Dermis blood vessel endothelial cell (primary cell): ENCODE measurements around the gene KBTBD6. TPM values are rescaled to one million over a fixed set of nuclear protein-coding genes. Genes with fewer than 3 reads are reported as not detected.
A peak's percentile ranks its signal among the peaks of the same experiment; 100 is the strongest.
"Not testable (repeated sequence)": the region's sequence is repeated elsewhere in the genome, so short reads cannot be mapped to it uniquely, and the experiment has no call there.

Experiments used
- DNase-seq: peaks from one replicate; pipeline ENCODE4 v3.0.0; 2010
- total RNA-seq: library from RNA; depleted of rRNA; stranded (reverse); fragments of >200 nt; gene quantifications from 2 replicates; pipeline ENCODE4 v1.2.3, GENCODE V29; 2014

KBTBD6 gene, protein sequence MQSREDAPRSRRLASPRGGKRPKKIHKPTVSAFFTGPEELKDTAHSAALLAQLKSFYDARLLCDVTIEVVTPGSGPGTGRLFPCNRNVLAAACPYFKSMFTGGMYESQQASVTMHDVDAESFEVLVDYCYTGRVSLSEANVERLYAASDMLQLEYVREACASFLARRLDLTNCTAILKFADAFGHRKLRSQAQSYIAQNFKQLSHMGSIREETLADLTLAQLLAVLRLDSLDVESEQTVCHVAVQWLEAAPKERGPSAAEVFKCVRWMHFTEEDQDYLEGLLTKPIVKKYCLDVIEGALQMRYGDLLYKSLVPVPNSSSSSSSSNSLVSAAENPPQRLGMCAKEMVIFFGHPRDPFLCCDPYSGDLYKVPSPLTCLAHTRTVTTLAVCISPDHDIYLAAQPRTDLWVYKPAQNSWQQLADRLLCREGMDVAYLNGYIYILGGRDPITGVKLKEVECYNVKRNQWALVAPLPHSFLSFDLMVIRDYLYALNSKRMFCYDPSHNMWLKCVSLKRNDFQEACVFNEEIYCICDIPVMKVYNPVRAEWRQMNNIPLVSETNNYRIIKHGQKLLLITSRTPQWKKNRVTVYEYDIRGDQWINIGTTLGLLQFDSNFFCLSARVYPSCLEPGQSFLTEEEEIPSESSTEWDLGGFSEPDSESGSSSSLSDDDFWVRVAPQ
- total RNA-seq = 10.4 and 10.6 TPM in 2 replicates

DNA sequence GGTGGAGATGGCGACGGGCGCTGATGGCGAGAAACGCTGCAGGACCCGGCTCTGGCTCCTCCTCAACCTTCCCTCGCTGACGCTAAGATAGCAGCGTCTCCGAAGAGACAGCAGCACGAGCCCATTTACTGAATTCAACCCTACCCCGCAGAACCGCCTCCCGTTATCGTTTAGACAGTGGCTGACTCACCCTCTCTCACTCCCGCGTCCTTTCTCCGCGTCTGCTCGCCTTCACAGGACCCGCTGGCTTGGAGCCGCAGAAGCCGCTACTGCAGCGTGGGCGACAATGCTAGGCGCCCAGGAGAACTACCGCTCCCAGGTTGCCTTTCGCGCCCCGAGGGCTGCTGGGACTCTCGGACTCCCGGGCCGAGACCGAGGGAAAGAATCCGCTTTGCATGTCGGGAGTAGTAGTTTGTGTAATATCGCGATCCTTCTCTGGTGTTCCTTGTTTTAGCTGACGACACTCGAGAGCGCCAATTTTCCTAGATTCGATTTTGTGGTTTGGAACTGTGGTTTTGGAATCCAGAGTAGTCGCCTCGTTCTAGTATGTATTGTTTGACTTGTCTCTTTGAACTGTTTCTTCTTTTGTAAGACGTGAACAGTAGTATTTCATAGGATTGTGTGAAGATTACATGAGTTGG is at the start of gene KBTBD6:
Gene KBTBD6 (minus strand): TSS at position 291 of the 641 bp plus-strand sequence. CDS start 291 bp downstream, outside the sequence.
- DNase-seq = peak; percentile 99

DNA sequence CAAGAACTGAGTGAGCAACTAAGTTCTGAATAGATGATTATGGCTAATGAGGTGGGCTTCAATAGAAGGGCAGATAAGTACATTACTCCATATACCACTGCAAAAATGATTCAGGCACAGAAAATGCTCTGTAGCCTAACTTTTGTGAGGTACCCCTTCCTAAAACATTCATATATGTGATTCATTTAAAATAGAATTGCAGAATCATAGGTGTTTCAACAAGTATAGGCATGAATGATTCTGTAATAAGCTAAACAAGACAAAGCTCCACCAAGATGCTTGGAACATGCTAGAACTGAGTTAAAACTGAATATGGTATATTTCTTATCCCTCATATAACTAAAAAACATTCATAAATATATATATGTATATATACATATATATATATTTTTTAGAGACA is 49.6 kb upstream of the KBTBD6 start:
- no peak for DNase-seq

DNA sequence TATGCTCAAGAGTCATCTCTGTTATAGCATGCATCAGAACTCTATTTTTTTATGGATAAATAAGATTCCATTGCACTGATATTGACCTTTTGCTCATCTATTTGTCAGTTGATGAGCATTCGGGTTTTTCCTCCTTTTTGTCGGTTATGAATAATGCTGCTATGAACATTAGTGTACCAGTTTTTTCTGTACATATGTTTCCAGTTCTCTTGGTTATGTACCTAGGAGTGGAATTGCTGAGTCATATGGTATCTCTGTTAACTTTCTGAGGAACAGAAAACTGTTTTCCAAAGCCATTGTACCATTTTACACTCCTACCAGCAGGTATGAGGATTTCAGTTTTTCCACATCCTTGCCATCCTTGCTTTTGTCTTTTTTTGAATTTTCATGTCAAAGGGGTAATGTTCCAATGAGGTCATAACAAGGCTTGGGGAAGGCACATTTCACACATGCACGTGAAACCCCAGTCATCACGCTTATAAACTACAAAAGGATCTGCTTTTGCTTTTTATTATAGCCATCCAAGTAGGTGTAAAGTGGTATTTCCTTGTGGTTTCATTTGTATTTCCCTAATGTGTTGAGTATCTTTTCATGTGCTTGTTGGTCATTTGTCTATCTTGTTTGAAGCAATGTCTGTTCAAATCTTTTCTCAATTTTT is 47.1 kb upstream of the KBTBD6 start:
- DNase-seq = no peak

DNA sequence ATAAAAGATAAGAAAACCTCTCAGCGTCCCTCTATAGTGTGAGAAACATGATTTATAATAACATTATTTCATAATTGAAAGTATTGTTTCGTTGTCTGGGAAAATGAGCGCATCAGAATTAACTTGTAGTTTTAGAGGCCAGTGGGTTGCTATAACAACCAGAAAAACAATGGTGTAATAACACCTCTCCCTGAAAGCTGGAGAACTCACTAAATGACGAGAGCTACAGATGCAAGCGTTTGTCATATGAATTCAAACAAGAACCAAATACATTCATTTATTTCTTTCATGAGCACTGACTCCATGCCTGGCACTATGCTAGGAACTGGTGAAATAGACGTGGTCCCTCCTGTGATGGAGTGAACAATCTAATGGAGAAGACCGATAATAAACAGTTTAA is 45.4 kb upstream of the KBTBD6 start:
- DNase-seq = peak; percentile 25

DNA sequence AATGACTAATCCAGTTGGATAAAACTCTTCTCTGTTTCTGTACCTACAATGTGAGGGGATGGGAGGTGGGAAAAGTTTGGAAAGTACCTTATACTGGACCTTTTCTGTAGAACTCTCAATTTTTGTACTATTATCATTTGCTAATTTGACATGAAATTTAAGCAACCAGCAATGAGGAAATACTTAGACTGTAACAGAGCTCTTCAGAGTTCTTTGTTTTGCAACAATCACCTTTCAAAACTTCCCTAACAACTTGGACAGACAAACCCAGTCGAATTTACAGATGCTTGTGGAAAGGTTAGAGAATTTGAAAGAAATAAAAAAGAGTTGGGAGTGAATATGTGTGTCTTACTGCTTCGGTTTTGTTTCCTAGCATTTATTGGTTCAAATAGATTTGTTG is 45.0 kb upstream of the KBTBD6 start:
- DNase-seq = no peak

DNA sequence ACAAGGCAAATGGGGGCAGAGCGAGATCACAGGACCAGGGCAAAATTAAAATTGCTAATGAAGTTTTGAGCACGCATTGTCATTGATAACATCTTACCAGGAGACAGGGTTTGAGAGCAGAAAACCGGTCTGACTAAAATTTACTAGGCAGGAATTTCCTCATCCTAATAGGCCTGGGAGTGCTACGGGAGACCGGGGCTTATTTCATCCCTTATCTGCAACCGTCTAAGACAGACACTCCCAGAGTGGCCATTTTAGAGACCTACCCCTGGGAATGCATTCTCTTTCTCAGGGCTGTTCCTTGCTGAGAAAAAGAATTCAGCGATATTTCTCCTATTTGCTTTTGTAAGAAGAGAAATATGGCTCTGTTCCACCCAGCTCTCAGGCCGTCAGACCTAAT is 43.0 kb upstream of the KBTBD6 start:
- DNase-seq = not testable (repeated sequence)

DNA sequence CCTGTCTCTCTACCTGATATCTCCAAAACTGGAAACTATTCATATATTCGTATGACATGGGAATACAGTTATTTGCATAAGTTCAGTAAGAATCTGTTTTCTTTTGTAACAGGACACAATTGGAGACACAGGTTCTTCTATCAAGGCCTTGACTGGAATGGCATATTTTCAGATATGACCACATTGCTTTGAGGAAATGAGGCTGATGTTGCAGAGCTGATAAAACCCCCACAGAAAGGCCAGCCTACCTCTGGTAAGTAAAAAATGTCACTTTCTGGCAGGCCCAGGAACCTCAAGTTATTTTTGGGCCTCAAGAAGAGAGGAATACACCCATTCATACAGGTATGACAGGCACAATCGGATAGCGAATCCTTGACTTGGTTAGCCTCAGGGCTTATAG is 29.5 kb upstream of the KBTBD6 start:
- no peak for DNase-seq

DNA sequence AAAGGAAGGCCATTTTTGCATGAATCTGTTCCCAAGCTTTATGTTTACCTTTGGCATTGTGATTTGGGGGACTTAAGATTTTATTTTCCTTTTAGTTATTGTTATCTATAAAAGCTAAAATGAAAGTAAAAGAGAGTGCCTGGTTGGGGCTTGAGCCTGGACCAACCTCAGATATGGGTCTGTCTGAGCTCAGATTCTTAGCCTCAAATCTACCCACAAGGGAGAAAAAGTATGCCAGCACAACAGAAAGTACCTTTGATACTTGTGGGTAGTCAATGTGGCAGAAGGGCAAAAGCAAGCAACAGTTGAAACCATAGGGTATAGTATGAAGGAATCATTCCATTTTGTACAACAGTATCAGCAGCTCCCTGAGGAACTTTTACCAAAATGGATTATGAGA is 26.6 kb upstream of the KBTBD6 start:
- DNase-seq = no peak

DNA sequence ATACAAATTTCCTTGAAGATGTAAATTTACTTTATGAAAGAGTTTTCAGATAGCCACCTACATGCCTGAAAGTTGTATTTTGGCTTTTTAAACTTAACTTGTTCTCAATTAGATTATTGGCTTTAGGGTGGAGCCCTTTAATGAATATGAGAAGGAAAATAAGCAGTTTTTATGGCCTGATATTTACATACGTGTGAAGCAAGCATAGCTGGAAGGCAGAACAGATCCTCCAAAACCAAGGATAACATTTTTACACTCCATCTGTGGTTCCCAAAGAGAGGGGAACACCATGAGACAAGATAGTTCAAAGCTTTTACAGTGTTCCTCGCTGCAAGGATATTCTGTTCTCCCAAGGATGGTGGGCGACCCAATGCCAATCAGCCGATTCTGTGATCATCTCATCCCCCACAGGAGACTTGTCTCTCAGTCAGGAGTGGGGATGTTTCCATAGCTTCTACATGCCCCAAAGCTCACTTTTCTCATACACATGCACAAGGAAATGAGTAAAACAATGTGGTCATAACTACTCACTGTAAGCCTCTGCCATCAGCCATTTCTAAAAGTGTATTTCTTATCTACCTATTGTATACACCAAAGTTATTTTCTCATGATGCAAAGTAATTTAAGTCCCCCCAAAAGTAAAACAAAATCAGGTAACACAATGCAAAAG is 24.6 kb upstream of the KBTBD6 start:
- no peak for DNase-seq

DNA sequence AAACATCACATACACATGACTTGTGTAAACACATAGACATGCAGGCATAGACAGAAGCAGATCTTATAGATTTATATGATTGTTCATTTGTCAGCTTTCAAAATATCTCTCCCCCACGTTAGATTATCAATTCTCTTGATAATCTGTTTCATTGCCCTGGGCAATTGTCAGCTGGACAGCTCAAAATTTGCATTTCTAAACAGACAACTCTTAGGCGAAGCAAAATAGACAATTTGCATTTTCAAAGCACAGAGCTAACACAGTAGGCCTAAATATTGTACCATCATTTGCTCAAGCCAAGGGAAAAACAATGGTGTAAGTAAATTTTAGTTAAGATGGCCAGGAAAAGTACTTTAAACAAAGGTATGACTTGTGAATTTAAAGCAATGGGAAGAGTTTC is 24.0 kb upstream of the KBTBD6 start:
- DNase-seq = no peak

DNA sequence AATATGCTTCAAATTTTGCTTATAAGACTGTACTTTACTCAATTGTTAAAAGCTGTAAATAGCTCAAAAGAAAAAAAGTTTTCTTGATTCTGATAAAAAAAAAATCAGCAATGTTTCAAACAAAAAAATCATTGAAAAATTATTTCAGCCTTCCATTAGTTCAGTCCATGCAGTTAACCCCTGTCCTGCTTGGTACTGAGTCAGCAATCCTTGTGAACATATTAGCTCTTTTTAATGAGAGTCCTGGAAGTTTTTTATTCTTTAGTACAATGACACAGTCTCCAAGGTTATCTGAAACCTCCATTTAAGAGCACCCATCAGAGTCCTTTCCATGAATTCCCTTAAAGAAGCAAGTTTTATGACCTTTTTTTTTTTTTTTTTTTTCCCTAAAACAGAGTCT is 21.4 kb upstream of the KBTBD6 start:
- no peak for DNase-seq

DNA sequence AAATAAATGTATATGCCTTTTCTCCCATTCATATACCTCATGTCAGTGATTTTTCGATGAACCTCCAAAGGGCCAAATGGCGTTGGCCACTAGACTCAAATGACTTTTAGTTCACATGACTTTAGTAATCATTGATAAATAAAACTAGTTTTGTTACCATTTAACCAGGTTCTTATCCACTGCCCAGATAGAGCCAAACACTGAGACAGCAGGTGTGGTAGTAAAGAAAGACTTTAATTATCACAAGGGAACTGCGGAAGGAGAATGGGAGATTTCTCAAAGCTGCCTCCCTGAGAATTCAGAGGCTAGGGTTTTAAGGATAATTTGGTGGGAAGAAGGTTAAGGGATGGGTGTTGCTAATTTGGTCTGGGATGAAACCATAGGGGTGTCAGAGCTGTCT is 19.4 kb upstream of the KBTBD6 start:
- no peak for DNase-seq

DNA sequence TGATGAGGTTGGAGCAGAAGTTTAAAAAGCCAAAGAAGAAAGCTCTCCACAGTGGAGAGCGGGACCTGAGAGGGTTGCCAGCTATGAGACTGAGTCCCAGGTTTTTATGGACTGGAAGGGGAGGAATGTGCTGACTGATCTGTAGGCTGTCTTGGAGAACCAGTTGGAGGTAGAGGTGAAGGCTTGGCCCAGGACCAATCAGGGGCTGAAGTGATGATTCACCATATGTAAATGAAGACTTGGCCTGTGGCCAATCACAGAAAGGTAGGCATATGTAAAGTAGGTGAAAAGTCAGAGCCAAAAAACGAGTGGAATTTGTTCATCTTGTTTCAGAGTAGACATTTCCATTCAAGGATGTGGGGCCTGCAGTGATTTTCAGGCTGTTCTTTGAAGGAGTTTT is 17.5 kb upstream of the KBTBD6 start:
- no peak for DNase-seq

DNA sequence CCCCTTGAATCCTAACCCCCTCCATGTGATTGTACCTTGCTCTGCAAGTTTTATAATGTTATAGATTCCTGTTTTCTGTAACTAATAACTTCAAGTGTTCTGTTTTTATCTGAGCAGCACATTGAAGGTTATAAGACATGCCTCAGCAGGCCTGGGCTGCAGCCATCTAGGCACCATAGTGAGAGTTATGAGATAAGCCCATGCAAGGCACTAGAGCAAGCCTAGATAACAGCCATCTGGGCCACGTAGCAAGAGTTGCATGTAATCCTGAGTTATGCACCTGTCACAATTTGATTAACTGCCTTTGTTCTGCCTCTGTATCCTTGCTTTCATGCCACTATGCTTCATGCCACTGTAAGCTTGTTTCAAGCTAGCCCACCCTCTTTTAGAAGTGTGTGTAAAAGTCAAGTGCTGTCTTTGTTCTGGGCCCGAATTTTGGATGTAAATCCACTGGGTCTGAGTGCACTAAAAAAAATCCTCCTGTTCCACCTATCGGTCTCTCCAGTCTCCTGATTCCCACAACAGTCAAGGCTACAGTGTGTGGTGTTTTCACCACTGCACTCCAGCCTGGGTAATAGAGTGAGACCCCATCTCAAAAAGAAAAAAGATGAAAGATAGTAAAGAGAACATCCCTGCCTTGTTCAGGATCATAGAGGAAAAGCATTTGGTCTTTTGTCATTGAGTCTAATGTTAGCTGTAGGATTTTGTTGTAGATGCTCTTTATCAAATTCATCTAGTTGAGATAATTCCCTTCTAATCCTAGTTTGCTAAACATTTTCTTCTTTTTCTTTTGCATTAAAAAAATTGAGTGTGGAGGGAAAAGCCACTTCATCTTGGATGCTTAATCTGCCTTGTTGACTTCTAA is 16.0 kb upstream of the KBTBD6 start:
- DNase-seq = peak; percentile 9

DNA sequence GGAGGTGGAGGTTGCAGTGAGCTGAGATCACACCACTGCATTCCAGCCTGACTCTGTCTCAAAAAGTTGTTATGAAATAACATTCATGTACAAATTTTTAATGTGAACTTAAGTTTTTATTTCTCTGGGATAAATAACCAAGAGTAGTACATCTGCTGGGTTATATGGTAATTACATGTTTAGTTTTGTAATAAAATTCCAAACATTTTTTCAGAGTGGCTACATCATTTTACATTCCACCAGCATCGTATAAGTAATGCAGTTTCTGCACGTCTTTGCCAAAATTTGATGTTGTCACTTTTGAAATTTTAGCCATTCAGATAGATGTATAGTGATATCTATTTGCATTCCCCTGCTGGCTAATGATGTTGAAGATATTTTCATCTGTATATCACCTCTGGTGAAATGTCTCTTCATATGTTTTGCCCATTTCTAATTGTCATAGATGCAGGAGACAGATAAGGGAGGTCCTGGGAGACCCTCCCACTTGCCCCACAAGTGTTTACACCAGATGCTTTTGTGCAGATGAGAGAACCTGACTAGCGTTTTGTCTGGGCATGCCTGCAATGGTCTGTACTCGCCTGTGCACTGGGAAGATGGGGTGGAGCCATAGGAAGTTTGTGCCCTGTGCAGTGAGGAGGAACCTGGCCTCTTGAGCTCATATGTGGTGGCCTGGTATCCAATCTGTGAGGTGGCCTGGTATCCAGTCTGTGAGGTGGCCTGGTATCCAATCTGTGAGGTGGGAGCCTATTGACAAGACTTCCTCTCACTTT is 12.7 kb upstream of the KBTBD6 start:
- DNase-seq = no peak

DNA sequence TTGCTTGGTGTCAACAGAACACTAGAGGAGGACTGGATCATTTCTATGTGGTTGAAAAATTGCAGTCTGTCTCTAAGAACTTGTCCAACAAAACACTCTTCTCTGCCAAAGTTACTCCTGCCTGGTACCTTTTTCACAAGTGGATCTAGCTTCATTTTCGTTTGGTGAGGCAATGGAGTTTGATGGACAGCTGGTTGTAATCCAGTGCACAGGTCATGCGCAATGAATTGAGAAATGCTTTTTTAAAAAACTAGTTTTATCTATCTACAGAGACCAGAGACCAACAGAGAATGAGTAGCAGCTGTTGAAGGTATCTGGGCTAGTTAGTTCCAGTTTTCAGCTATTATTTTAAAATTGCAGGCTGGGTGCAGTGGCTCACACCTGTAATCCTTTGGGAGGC is 12.0 kb upstream of the KBTBD6 start:
- no peak for DNase-seq

DNA sequence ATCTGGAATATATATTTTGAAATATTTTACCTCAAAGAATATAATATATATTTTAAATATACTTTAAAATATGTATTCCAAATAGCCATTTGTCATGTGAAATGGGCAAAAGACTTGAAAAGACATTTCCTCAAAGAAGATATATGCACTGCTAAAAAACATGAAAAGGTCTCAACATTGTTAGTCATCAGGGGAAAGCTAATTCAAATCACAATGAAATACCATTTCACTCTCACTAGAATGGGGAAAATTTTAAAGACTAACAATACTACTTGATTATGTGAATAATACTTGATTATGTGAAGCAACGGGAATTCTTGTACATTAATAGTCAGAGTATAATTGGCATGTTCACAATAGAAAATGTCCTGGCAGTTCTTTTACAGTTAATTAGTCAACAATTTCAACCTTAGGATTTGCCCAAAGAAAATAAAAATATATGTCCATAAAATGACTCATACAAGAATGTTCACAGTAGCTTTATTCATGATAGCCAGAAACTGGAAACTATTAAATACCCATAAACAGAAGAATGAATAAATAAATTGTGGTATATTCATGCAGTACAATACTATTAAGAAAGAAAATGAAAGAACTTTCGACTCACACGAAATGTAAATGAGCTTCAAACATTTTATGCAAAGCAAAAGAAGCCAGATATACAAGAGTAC is 6.8 kb upstream of the KBTBD6 start:
- no peak for DNase-seq

DNA sequence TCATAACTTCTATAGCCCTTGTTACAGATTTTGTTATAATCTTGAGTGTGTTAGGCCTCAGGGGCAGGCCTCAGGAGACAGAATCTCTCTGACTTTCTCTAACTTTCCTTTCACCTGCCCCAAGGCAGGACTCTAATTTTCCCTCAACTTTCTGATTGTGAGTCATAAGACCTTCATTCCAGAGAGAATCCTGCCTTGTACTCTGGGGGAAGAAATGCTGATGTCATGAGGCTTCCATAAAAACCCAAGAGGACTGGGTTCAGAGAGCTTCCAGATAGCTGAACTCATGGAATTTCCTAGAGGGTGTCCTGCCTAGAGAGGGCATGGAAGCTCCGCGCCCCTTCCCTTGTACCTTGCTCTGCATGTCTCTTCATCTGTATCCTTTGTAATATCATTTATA is 5.3 kb upstream of the KBTBD6 start:
- DNase-seq = no peak

DNA sequence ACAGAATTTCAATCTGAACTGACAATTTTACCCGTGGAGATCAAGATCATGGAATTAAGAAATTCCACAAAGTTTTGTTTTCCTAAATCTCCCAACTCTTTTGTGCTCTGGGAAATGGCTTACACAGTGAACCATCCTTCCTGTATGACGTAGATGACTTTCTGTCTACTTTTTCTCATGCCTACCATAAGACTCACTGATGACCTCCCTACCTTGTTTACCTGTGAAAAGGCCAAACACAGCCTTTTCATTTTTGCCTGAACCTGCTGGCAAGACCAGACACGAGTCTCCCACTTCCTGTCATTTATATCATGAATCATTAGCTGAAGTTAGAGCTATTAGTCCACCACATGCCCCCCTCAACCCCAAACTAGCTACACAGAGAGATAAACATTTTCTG is 4.6 kb upstream of the KBTBD6 start:
- no peak for DNase-seq

DNA sequence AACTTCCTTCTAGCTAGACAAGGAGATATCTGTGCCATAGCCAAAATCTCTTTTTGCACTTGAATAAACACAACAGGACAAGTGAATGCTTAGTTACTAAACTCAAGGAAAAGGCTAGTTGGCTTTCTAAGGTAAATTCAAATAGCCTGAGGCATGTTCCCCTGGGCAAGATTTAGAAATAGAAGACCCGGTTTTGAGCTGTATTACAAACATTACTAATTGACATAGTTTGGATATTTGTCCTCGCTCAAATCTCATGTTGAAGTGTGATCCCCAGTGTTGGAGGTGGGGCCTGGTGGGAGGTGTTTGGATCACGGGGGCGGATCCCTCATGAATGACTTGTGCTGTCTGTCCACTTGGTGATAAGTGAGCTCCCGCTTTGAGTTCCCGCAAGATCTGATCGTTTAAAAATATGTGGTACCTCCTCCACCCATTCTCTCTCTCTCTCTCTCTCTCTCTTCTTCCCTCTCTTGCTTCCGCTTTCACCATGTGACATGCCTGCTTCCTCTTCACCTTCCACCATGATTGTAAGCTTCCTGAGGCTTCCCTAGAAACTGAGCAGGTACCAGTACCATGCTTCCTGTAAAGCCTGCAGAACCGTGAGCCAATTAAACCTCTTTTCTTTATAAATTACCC is 3.9 kb upstream of the KBTBD6 start:
- DNase-seq = no peak
